Fibroblast of skin of left quadriceps (primary cell): ENCODE data around the gene PITPNC1.
A peak's percentile ranks its signal among the peaks of the same experiment; 100 is the strongest.
"Not testable (repeated sequence)": the region's sequence is repeated elsewhere in the genome, so short reads cannot be mapped to it uniquely, and the experiment has no call there.

Source experiments
- DNase-seq, 2 experiments: peaks; one replicate each; pipeline ENCODE4 v3.0.0-alpha.2; 2013; ENCODE audit warnings: low read depth in 2 of 2

PITPNC1 gene

GRCh38 chr17:67488161-67488560, 111.1 kb downstream of the PITPNC1 start:
- no peak for DNase-seq

- no peak for DNase-seq
Measured at GRCh38 chr17:67488768-67489167, 111.7 kb downstream of the PITPNC1 start.

GRCh38 chr17:67489273-67489672, 112.2 kb downstream of the PITPNC1 start:
- DNase-seq, result no peak

- DNase-seq, result no peak
Measured at GRCh38 chr17:67490471-67490870, 113.4 kb downstream of the PITPNC1 start.

GRCh38 chr17:67491009-67491680, 114.1 kb downstream of the PITPNC1 start:
- DNase-seq, result peak; percentile 72 to 74

GRCh38 chr17:67491681-67492024, 114.6 kb downstream of the PITPNC1 start:
- no peak for DNase-seq

- DNase-seq, result no peak
Measured at GRCh38 chr17:67492251-67492740, 115.2 kb downstream of the PITPNC1 start.

- DNase-seq, result no peak
Measured at GRCh38 chr17:67492824-67493517, 115.9 kb downstream of the PITPNC1 start.

- no peak for DNase-seq
Measured at GRCh38 chr17:67493812-67494211, 116.7 kb downstream of the PITPNC1 start.

GRCh38 chr17:67495534-67495933, 118.5 kb downstream of the PITPNC1 start:
- not testable (repeated sequence) for DNase-seq

- no peak for DNase-seq
Measured at GRCh38 chr17:67496286-67496685, 119.2 kb downstream of the PITPNC1 start.

- no peak for DNase-seq
Measured at GRCh38 chr17:67499685-67500084, 122.6 kb downstream of the PITPNC1 start.

- DNase-seq, result no peak
Measured at GRCh38 chr17:67500261-67500660, 123.2 kb downstream of the PITPNC1 start.

GRCh38 chr17:67500677-67501300, 123.7 kb downstream of the PITPNC1 start:
- DNase-seq, result no peak

GRCh38 chr17:67502151-67502550, 125.1 kb downstream of the PITPNC1 start:
- no peak for DNase-seq

GRCh38 chr17:67503184-67503583, 126.1 kb downstream of the PITPNC1 start:
- DNase-seq, result no peak

GRCh38 chr17:67503739-67504138, 126.7 kb downstream of the PITPNC1 start:
- no peak for DNase-seq

GRCh38 chr17:67504182-67504581, 127.1 kb downstream of the PITPNC1 start:
- DNase-seq, result no peak

- DNase-seq, result peak; percentile 44 to 46
Measured at GRCh38 chr17:67506966-67507365, 129.9 kb downstream of the PITPNC1 start.

GRCh38 chr17:67509390-67510287, 132.6 kb downstream of the PITPNC1 start:
- no peak for DNase-seq

- DNase-seq, result no peak
Measured at GRCh38 chr17:67511012-67511411, 133.9 kb downstream of the PITPNC1 start.

- DNase-seq, result no peak
Measured at GRCh38 chr17:67511804-67512203, 134.7 kb downstream of the PITPNC1 start.
